ENCODE results near the gene CCDC88B.
"Not testable (repeated sequence)": the region's sequence is repeated elsewhere in the genome, so short reads cannot be mapped to it uniquely, and the experiment has no call there.

Gene CCDC88B

DNA sequence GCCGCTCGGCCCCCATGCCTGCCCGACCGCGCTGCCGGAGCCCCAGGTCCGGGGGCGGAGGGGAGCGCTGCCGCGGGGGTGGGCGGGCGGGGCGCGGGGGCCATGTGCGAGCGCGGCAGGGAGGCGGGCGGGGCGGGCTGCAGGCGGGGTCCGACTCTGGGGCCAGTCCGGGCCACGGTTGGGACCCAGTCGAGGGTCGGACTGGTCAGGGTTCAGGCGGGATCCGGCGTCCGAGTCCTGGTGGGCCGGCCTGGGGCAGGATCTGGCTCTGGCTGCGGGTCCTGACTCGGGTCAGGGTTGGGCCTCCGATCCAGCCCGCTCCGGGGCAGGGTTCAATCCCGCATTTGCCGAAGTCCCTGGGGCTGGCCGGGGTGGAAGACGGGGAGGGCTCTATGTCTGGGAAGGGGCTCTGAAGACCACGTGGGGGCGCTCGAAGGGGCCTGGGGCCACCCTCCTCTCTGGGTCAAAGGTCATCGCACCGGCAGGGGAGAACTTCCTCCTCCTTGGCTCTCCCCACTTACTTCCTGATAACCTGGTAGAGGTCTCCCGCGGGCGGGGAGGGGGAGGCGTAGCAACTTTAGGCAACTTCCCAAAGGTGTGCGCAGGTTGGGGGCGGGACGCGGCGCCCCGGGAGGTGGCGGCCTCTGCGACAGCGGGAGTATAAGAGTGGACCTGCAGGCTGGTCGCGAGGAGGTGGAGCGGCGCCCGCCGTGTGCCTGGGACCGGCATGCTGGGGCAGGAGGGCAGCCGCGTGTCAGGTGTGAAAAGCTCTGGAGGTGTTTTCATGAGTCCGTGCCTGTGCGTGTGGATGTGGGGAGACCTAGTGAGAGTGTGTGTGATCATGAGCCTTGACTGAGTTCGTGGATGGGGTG, 34.1 kb upstream of the CCDC88B start:
- DNase-seq (ENCODE audit: low read depth): peak; percentile 60

GRCh38 chr11:64306563-64306875, 33.5 kb upstream of the CCDC88B start:
- no peak for DNase-seq (ENCODE audit: low read depth)

DNA sequence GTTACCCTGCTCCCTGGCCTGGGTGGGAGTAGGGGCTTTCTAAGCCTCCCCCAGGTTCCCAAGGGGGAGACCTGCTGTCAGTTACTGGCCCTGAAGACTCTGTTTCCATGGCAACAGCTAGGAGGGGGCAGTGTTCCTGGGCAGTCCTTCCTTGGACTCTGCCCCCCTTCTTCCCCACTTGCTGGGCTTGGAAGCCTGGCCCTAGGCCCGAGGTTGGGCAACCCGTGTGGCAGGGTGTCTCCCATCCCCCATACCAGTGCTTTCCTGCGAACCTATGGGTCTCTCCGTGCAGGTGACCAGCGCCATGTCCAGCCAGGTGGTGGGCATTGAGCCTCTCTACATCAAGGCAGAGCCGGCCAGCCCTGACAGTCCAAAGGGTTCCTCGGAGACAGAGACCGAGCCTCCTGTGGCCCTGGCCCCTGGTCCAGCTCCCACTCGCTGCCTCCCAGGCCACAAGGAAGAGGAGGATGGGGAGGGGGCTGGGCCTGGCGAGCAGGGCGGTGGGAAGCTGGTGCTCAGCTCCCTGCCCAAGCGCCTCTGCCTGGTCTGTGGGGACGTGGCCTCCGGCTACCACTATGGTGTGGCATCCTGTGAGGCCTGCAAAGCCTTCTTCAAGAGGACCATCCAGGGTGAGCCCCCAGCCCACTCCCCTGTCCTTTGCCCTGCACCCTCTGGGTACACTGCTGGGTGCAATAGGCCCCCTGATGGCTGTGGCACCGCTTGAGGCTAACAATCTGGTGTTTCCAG, 33.0 kb upstream of the CCDC88B start:
- no peak for DNase-seq (ENCODE audit: low read depth)

- DNase-seq (ENCODE audit: low read depth): not testable (repeated sequence)
Observed at GRCh38 chr11:64307795-64308194, 32.2 kb upstream of the CCDC88B start.

DNA sequence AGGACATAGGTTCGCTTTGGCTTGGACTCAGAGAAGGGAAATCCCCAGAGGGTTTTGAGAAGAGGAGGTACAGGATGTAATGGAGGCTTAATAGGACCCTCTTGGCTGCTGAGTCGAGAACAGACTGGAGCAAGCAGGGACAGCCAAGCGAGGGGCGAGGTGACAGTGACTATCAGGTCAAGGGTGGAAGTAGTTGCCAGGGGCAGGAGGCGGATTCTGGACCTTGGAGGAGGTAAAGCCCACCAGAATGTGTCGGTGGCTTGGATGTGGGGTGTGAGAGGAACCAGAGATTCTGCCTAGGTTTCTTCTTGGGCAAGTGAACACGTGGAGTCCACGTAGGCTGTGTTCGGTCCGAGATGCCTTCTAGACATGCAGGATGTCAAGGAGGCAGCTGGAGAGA, 27.1 kb upstream of the CCDC88B start:
- DNase-seq (ENCODE audit: low read depth): no peak

DNA sequence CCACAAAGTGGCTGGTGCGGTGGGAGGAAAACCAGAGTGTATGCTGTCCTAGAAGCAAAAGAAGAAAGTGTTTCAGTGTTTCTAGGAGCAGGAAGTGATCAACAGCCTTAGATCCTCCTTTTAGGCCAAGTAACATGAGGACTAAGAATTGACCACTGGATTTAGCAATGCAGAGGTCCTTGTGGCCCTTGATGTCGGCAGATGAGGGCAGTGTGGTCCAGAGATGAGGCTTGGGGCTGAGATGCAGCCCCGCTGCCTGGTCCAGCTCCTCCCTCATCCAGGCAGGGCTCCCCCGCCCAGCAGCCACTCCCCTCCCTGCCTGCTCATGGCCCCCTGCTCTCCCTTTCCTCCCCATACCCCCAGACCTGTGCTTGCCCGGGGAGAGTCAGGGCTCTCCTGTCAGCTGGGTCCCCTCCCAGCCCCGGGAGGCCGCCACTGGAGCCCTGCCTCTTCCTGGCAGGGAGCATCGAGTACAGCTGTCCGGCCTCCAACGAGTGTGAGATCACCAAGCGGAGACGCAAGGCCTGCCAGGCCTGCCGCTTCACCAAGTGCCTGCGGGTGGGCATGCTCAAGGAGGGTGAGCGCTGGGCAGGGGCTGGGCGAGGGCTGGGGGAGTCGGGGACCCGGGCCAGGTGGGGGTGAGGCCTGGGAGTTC, 26.4 kb upstream of the CCDC88B start:
- no peak for DNase-seq (ENCODE audit: low read depth)

DNA sequence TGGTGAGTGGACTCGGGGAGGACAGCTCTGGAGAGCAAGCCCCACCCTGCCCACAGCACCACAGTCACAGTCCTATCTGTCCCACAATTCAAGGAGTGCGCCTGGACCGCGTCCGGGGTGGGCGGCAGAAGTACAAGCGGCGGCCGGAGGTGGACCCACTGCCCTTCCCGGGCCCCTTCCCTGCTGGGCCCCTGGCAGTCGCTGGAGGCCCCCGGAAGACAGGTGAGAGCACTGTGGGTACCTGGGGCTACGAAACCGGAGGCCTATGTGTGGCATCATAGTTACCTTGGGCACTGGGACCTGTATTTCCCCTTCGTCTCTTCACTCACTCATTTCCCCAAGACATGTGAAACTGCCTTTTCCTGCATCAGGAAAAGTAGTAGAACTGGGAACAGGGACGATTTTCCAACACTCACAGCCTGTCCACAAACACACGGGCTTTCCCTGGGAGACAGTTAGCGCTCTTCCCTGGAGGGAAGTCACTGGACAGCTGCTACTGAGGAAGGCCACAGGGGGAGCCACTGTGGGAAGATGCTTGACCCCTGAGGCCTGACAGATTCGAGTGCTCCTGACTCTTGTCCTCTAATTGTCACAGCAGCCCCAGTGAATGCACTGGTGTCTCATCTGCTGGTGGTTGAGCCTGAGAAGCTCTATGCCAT, 25.7 kb upstream of the CCDC88B start:
- no peak for DNase-seq (ENCODE audit: low read depth)

DNA sequence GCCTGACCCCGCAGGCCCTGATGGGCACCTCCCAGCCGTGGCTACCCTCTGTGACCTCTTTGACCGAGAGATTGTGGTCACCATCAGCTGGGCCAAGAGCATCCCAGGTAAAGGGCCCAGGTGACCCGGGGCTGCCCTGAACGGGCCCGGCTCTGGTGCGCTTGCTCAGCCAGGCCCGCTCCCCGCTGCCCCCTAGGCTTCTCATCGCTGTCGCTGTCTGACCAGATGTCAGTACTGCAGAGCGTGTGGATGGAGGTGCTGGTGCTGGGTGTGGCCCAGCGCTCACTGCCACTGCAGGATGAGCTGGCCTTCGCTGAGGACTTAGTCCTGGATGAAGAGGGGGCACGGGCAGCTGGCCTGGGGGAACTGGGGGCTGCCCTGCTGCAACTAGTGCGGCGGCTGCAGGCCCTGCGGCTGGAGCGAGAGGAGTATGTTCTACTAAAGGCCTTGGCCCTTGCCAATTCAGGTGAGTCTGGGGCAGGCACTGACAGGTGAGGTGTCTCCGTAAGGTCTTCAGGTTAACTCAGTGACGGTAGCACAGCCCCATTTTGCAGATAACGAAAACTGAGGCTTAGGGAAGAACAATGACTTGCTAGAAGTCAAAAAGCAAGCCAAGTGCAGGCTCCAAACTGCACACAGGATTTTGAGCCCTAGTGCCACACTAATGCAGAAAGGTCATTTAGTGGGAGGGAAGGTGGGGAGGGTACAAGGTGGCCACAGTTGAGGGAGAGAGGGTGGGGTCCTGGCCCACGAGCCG, 25.0 kb upstream of the CCDC88B start:
- no peak for DNase-seq (ENCODE audit: low read depth)

DNA sequence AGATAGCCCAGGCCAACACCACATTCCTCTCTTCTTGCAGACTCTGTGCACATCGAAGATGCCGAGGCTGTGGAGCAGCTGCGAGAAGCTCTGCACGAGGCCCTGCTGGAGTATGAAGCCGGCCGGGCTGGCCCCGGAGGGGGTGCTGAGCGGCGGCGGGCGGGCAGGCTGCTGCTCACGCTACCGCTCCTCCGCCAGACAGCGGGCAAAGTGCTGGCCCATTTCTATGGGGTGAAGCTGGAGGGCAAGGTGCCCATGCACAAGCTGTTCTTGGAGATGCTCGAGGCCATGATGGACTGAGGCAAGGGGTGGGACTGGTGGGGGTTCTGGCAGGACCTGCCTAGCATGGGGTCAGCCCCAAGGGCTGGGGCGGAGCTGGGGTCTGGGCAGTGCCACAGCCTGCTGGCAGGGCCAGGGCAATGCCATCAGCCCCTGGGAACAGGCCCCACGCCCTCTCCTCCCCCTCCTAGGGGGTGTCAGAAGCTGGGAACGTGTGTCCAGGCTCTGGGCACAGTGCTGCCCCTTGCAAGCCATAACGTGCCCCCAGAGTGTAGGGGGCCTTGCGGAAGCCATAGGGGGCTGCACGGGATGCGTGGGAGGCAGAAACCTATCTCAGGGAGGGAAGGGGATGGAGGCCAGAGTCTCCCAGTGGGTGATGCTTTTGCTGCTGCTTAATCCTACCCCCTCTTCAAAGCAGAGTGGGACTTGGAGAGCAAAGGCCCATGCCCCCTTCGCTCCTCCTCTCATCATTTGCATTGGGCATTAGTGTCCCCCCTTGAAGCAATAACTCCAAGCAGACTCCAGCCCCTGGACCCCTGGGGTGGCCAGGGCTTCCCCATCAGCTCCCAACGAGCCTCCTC, 24.1 kb upstream of the CCDC88B start:
- DNase-seq (ENCODE audit: low read depth): not testable (repeated sequence)

DNA sequence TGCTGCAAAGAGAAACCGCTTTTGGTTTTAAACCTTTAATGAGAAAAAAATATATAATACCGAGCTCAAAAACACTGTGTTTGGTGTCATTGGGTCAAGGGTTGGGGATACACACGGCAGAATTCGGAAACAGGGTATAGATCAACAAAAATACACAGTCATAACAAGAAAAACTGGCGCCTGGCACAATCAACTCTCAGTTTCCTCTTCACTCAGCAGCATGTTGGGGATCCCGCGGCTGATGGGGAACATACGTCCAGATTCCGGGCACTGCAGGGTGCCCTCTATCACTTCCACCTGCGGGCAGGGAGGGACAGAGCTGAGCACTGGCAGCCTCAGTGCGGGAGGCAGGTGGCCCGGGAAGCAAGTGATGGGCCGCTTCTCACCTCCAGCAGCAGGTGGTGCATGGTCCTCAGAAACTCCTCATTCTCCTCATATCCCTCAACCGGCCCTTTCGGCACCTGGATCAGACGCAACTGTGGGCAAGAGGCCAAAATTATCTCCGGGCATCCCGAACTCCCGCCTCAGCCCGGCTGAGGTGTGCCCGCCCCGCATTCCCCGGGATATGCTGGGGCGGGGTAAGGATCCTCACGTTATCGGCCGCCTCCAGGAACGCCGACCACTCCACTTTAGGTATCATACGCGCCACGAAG, 23.2 kb upstream of the CCDC88B start:
- no peak for DNase-seq (ENCODE audit: low read depth)

- peak; percentile 92 for DNase-seq (ENCODE audit: low read depth)
Observed at GRCh38 chr11:64317325-64317960, 22.6 kb upstream of the CCDC88B start, which contains the start of gene TRMT112. TRMT112 (minus strand) TSS chr11:64317559; CDS start chr11:64317526, 33 bp downstream.

DNA sequence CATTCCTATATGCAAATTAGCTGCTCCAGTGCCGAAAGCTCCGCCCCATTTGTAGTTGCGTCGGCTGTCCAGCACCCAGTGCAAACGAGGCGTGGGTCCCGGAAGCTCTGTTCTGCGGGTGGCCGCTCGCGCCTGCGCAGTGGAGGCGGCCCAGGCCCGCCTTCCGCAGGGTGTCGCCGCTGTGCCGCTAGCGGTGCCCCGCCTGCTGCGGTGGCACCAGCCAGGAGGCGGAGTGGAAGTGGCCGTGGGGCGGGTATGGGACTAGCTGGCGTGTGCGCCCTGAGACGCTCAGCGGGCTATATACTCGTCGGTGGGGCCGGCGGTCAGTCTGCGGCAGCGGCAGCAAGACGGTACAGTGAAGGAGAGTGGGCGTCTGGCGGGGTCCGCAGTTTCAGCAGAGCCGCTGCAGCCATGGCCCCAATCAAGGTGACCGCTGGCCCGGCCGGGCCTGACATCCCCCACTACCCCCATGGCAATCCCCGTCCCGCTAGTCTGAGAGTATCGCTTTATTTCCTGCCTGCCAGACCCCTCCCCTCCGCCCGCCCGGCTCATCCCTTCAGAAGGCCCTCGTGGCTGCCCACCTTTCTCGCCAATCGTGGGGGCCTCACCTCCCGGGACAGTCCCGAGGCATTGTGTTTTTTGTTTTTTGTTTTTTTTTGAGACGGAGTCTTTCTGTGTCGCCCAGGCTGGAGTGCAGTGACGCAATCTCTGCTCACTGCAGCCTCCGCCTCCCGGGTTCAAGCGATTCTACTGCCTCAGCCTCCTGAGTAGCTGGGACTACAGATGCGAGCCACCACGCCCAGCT, 21.8 kb upstream of the CCDC88B start, which contains the start of gene PRDX5:
TSS of gene PRDX5 (plus strand) at position 161 of the 805 bp plus-strand sequence. CDS start at position 256, 95 bp downstream.
- peak; percentile 89 for DNase-seq (ENCODE audit: low read depth)

GRCh38 chr11:64318766-64319761, 20.9 kb upstream of the CCDC88B start:
- DNase-seq (ENCODE audit: low read depth): no peak

- DNase-seq (ENCODE audit: low read depth): no peak
Observed at GRCh38 chr11:64320556-64320955, 19.4 kb upstream of the CCDC88B start.

DNA sequence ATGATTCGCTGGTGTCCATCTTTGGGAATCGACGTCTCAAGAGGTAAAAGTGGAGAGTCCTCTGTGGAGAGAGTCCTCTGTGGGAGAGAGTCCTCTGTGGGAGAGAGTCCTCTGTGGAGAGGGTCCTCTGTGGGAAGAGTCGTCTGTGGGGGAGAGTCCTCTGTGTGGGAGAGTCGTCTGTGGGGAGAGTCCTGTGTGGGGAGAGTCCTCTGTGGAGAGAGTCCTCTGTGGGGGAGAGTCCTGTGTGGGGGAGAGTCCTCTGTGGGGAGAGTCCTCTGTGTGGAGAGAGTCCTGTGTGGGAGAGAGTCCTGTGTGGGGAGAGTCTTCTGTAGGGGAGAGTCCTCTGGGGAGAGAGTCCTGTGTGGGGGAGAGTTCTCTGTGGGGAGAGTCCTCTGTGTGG, 19.0 kb upstream of the CCDC88B start:
- no peak for DNase-seq (ENCODE audit: low read depth)

DNA sequence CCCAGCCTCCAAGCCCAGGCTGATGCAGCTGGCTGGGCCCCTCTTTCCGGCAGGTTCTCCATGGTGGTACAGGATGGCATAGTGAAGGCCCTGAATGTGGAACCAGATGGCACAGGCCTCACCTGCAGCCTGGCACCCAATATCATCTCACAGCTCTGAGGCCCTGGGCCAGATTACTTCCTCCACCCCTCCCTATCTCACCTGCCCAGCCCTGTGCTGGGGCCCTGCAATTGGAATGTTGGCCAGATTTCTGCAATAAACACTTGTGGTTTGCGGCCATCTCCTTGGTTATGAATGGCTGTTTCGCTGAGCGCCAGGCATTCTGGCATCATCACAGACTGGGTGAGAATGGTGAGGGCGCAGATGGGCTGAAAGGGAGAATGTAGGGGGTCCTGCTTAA, 18.5 kb upstream of the CCDC88B start:
- no peak for DNase-seq (ENCODE audit: low read depth)

- DNase-seq (ENCODE audit: low read depth): no peak
Observed at GRCh38 chr11:64322925-64323260, 17.1 kb upstream of the CCDC88B start.

All from activated T-helper 9 cell treated with anti-CD3 and anti-CD28 coated beads, Interleukin-2, amount 50 U/mL, for 16 hours (primary cell).